GM03348 (cell line): Measurements from ENCODE around the gene APMAP.

Experiments
- DNase-seq: peaks from one replicate; pipeline ENCODE4 v3.0.0; 2012; ENCODE audit warnings: low spot score

APMAP gene

DNA sequence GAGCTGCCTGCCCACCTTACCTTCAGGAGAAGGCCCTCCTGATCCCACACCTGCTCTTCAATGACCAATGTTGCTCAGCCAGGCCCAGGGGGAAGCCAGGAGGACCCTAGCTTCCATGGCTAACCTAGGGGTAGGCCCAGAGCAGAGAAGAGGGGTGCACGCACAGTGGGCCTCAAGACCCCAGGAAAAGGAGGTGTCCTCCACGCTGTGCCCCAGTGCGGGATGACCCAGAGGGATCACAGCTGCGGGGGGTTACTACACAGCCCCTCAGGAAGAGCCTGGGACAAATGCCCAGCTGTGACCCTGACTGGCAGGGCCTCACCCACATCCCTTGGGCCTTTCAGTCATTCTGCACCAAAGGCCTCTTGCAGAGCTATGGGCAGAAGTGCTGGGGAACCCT lies 31.6 kb upstream of the APMAP start:
- DNase-seq = no peak

DNA sequence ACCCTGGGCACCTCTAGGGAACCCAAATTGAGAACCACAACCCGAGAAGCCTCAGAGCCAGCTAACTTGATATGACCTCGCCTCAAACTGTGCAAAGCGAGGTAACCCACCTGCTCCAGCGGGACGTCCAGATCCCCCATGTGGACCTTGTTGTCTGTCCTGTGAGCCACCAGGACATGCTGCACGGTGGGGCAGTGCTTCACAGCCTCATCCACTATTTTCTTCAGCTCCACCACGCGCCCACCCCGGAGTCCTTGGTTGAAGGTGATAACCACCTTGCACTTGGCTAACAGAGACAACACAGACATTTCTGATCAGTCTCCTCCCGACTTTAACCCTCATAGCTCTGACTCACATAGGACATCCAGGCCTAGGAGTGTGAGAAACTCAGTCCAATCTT lies 30.8 kb upstream of the APMAP start:
- DNase-seq = no peak

DNA sequence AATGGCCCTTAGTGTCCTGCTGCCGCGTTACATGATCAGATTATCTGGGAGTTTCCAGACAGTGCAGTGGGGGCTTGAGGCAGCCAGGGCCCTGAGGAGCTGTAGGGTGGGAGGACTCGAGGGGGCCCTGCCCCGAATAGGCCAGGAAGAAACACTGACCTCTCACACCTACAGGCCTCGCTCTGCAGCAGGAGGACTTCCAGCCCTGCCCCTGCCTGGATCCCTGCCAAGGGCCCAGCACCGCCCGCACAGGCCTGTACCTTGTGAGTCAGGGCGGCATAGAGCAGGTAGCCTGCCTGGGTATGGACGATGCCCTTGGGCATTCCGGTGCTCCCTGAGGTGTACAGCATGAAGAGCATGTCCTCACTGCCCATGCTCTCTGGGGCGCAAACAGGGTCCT lies 30.1 kb upstream of the APMAP start:
- DNase-seq = no peak

DNA sequence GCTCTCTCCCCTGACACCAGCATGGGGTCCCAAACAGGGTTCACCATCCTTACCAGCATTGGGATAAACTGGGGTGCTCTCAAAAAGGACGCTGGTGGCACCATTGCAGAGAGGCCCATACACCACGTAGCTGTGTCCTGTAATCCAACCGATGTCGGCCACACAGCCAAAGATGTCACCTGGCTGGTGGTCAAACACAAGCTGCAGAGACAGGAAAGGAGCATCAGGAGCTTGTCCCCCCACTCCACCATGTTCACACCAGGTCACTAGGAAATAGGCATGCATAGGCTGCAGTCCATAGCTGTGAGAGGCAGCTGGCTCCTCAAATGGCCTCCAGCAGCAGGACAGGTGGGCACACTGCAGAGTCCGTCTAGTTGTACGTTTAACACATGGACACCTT lies 28.8 kb upstream of the APMAP start:
- DNase-seq = no peak

DNA sequence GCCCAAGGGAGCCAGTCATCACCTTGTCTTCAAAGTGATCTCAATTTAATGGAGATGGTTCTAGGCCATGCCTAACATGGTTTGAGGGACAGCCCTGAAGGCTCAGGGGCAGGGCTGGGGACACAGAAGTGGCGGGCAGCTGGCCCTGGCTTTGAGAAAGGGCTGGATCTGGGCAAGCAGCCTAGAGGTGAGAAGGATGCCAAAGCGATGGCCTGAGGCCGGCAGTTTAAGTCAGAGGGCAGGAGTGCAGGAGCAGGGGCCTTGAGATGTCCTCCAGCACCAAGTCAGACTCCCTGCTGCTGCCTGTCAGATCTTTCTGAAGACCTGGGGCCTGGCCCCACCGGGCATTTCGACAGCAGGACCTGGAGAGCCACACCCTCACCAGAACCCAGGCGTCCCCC lies 28.4 kb upstream of the APMAP start:
- no peak for DNase-seq

DNA sequence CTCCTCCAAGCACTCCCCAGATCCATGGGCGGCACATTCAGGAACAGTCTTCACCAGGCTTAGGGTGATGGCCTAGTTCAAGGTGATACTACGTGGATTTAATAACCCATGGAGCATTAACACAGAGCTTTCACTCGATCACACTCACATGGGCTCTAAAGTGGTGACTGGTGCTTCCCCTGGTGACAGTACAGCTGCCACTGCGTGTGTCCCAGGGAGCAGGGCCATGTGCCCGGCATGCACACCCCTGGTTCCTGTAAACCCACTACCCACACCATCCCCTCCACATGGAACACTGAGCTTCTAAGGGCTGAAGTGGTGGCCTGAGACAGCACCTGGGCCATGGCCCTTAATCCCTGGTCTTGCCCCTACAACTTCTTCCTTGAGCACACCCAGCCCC lies 27.8 kb upstream of the APMAP start:
- DNase-seq = no peak

DNA sequence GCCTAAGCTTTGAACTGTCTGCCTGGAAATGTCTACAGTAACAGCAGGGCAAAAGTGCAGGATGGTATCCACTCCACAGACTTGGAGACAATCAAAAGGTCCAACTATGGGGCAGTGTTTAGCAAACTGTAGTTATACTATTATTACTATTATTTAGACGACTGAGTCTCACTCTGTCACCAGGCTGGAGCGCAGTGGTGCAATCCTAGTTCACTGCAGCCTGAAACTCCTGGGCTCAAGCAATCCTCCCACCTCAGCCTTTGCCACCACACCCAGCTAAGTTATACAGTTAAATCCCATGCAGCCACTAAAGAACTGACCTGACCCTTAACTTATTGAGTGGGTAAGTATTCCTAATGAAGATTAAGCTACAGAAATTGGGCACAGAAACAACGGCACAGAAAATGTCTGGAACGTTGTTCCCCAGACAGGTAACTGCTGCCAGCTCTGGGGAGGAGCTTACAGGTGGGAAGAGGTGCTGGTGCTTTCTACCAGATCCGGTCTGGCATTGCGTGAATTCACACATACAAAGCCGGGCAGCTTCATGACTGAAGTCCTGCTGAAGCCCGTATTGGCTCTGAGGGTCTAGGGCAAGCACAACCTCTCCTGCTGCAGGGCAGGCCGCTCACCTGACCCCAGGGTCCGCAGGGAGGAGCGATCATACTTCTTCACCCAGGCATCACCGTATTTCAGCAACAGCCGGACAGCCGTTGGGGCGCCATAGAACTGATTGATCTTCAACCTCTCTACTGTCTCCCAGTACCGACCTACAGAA lies 27.0 kb upstream of the APMAP start:
- no peak for DNase-seq

DNA sequence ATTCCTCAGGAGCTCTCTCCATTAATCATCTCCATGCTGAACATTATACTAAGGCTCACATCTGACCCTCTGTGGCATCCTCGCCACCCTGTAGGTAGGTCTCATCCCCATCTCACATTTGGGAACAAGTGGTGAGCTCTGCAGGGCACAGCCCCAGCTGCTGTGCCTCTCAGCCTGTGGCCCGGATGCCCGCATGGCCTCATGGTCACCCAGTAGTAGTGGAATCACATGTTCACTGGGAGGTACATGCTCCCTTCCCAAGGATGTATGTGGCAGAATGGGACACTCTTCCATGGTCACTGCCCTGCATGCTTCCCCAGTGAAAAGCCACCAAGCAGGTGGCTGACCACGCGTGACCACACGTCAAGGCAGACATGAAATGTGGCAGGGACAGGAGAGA lies 26.3 kb upstream of the APMAP start:
- no peak for DNase-seq

DNA sequence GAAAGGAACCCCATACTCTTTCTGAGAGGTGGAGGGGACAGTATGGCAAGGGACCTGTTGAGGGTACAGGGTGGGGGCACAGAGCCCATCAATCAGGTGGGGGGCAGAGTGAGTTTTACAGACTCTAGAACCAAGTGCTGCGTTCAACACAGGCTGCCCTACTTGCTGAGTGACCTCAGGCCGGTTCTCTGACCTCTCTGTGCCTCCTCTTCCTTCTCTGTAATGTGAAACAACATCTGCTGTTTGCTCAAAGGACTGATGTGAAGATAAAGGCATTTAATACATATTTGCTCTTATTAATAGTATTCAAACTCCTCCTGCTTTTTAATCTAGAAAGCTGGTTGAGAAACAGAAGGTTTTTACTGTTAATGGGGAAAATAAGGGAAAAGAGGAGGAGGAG lies 25.9 kb upstream of the APMAP start:
- no peak for DNase-seq

DNA sequence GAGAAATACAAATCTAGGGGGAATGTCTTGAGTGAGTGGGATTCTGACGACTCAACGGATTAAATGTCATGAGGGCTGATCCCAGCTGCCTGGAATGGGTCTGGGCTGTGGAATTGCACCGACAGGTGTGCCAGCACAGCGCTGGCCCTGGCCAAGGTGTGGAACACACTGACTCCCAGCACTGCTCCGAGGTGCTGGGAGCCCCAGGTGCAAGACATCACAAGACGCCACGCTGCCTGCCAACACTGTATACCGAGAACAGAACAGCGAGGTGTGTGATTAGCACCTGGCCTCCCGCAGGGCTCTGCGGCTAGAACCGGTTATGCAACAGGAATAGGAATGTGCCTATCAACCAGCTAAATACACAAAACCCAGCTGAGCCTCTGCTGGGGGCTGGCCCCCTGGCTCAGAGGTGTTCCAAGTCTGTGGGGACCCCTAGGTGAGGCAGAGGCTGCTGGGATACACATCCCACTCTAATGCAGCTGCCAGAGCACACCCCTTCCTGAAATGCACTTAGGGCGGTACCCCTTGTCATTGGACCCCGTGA lies 24.8 kb upstream of the APMAP start:
- no peak for DNase-seq

DNA sequence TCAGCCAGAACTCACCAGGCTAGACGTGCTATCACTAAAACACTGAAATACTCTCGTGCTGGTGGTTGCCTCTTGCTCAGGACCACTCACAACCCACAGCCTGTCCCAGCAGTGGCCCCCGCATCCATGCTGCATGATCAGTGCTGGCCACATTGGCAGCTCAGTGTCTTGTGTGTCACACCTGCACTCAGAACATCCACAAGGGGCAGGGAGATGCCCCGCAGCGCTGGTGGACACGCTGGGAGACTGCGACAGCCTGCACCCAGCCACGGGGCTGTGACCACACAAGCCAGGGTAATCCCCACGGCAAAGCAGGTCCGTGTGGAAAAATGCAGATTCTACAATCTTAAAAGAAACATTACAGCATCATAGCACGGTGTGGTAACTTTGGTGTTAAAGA lies 23.9 kb upstream of the APMAP start:
- DNase-seq = no peak

DNA sequence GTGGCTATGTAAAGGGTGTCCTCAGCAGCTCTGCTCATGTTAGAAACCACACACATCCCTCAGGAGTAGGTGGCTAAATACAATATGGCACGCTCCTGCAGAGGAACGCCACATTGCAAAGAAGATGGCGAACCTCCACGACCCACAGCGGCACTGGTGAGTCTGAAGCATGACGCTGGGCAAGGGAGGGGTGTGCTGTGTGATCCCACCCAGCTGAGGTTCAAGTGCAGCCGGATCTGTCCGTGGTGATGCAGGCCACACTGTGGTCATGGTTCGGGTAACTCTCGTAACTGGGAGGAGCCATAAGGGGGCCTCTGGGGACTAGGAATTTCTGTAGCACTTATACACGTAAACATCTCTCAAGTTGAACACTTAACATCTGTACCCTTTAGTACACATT lies 23.4 kb upstream of the APMAP start:
- no peak for DNase-seq

DNA sequence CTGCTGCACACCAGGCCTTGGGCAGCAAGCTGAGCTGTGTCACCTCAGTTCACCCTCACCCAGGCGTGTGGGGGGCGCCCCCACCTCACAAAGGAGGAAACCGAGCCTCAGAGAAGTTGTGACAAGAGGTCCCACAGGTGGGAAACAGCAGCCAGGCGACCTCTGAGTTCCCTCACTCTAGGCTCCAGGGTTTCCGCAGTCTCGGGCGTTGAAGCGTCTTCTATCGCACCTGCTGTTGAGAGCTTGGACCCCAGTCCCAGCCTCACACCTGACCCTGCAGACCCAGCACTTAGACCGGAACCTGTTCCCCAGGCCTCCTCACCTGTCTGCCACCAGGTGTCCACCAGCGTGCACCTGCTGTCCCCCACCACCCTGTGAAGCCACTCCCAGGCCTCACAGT lies 22.3 kb upstream of the APMAP start:
- DNase-seq = no peak

DNA sequence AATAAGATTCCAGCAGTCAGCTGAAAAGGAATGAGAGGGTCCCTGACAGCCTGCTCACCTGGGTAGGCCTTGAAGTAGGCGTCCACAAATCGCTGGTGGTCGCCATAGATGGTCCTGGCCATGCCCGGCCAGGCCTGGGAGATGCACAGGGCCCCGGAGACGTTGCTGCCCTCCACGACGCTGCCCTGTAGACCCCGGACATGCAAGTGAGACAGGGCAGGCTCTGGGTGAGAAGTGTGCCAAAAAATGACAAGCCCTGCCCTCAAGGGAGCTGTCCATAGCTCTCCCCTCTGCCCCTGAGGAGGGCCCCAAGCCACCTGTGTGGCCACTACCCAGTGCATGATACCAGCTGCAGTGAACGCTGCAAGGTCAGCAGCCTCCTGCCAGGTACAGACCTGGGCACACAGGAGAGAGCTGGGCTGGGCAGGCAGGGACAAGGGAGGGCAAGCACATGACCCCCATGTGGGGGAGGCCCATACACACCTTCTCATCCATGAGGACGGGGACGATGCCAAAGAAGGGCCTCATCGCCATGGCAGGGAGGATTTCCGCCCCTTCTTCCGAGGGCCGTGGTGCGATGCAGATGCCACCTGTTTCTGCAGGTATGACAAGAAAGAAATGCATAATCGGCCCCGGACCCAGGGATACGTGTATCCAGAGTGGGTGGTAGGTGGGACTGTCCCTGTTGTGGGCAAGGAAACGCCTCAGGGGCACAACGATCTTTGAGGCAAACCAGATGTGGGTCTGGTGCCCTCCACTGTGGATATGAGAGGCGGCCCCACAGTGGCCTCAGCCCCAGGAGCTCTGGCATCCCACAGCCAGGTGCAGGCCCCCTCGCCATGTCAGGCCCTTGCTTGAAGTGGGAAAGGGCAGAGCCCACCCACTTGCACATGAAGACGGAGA lies 21.2 kb upstream of the APMAP start:
- DNase-seq = no peak

DNA sequence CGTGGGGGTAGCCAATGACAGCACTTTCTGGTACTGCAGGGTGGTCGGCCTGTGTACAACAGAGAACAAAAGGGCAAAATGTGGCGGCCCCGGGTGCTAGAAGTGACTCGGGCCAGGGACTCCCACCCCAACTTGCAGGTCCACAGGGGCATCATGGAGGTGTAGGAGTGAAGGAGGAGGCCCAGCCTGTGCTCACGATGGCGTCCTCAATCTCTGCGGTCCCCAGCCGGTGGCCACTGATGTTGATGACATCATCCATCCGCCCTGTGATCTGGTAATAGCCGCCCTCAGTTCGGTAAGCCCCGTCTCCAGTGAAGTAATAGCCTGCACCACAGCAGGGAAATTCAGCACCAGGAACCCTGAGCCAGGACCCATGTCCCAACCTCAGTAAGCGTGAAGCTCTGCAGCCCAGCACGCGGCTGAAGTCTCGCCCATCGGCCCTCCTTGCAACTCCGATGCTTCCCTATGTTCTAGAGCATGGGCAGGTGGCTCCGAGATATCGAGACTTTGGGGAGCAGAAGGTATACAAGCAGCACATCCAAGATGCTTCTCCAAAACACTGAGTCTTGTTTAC lies 20.2 kb upstream of the APMAP start:
- no peak for DNase-seq

DNA sequence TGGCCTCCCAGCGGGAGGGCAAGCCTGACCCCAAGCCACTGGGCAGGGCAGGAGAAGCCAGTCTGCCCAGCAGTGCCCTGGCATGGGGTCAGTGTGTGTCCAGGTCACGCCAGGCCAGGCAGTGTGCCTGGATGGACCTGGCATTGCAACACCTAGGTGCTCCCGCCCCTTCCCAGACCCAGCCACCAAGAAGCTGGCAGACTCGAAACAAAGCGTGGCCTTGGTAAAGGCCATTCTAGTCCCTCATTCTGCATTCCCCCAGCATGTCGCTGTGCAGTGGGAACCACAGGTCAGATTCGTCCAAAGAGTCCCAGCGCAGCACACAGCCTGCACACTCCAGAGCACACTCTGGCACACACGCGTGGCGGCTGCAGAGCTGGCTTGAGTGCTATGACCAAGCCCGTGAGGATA lies 19.3 kb upstream of the APMAP start:
- DNase-seq = no peak

DNA sequence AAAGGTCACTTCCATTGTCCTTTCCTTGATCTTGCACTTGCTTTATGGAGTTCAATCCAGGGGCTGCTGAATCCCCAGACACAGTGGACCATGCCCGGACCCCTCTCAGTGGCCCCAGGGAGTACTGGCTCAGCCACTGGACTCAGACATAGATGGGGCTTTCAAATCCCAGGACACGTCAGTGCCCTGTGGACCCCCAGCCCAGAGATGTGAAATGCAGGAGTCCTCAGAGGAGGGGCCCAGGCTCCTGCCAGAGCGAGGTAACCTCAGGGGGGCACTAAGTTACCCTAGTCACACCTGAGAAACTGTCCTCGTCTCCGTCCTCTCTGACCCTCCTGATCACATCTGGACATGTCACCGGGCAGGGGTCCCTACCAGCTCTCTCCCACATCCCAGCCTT lies 18.7 kb upstream of the APMAP start:
- no peak for DNase-seq

DNA sequence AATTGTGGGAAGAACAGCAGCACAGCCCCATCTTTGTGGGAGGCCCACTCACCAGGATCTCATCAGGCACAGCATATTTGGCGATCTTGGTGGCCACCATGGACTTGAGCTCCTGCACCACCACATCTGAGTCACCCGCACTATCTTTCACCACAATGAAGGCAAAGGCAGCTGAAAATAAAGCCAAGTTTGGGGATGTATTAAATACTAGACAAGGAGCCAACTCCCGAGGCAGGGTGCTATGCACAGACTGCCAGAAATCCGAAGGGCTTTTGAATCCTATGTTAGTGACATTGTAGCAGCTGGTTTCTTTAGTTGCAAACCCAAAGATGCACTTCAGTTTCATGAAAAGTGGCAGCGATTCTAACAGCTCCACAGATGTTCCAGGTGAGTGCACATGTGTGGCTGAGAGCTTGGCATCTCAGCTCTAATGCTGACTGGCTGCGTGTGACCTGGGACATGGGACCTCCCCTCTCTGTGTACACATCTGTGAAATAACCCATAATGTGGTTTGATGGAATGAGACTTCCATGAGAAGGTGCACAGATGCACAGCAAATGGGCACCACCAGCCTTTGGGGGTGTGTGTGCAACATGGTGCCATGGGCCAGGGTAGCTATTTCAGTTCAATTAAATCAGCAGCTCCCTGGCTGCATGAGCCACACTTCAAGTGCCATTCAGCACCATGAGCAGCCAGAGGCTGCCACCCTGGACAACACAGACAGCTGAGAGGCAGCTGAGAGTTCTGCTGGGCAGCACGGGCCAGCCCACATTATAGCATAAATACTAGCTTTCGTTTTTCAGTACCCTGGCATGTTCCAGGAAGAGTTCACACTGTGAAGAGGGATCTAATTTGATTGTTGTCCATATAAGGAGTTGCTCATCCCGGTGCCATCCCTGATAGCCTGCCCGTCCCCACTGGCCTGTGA lies 16.9 kb upstream of the APMAP start:
- peak; percentile 43 for DNase-seq

DNA sequence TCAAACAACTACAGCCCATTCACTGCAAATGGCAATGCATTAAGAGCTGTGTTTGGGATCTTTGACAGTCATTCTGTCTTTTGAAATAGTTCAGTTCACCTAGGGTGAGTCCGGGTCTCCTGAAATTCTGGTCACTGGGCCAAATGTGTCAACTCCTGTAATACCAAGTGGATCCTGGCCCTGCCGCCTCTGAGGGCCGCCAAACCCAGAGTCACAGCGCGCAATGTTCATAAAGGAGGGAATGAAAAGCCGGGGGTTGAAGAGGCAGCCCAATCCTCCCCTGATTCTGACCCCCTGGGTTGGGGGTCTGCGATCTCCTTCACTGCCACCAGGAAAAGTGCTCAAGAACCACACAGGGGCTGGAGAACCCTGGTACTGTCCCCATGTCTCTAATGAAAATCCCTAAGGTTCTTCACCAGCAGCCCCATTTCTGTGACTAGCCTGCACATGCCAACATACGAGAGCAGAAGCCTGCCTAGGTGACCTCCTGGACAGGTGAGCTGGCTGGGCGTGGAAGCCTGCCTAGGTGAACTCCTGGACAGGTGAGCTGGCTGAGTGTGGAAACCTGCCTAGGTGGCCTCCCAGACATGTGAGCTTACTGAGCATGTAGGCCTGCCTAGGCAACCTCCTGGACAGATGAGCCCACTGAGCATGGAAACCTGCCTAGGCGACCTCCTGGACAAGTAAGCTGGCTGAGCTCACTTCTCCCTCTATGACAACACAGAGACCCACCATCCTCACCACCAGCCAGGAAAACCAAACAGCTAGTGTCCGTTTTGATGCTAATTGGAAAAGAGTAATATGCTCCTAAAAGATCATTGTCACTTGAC lies 16.1 kb upstream of the APMAP start:
- DNase-seq = no peak

DNA sequence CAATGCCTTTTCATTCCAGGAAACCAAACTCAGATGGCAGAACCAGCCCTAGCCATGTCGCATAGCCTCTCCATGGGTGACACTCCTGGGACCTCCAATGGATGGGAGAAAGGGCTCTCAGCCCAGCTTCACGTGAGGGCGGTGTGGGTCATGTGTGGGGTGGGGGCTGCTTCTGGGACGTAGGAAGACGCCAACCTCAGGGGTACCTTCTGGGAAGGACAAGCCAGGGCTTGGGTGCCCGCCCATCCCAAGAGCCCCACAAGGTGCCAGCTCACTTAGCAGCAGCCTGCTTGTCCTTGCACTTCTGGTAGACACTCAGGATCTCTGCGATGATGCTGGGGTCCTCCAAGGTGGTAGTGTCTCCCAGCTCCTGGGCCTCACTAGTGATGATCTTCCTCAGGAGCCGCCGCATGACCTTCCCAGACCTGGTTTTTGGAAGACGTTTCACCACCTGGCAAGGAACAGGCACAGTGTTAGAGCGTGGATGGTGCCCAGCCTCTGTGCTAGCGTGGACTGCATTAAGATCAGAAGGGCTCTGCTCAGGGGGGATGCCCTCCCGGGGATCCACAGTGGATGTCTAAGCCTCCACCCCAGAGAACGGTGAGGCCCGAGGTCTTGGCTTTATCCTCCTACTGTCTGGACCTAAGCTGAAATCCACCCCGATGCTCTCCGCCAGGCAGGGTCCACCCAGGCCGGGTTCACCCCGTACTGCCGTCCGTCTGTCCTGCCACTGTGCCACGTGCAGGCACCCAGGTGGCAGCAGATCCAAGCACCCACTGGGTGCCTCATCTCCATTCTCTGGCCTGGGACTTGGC lies 15.1 kb upstream of the APMAP start:
- DNase-seq = no peak
